Prostate gland (tissue), 2 donors: ENCODE data around the gene ARHGAP44. TPM values are rescaled to one million over a fixed set of nuclear protein-coding genes. Genes with fewer than 3 reads are reported as not detected.

Source experiments
- DNase-seq: peaks from one replicate; pipeline ENCODE4 v3.0.0-alpha.2; 2019; ENCODE audit warnings: low spot score
- H3K27ac ChIP-seq, 2 donors: fragments of 200-600 bp; sonication (generic); 2 replicates each; pipeline ENCODE4 v1.5.1; 2017 to 2019
- H3K27me3 ChIP-seq: fragments of 200-600 bp; sonication (generic); replicated peaks from 2 replicates; pipeline ENCODE4 v1.5.1; 2019; ENCODE audit not compliant: insufficient read depth
- H3K36me3 ChIP-seq, 2 donors: fragments of 200-600 bp; sonication (generic); 1 replicate in 1 of 2; 2 replicates in 1 of 2; pipeline versions ENCODE4 v1.5.1 to v1.8.1; 2017 to 2019
- H3K4me1 ChIP-seq: fragments of 200-600 bp; sonication (generic); replicated peaks from 2 replicates; pipeline ENCODE4 v1.5.1; 2019
- H3K4me3 ChIP-seq, 2 donors: fragments of 200-600 bp; sonication (generic); 2 replicates each; pipeline ENCODE4 v1.5.1; 2017 to 2019
- H3K9me3 ChIP-seq: fragments of 200-600 bp; sonication (generic); 2 replicates; pipeline ENCODE4 v1.5.1; 2017
- POLR2A ChIP-seq: fragments of 450-650 bp; IDR thresholded peaks from one replicate; pipeline ENCODE4 v1.6.1; 2016; ENCODE audit warnings: antibody characterized with exemption, mild to moderate bottlenecking
- POLR2AphosphoS5 ChIP-seq: sonication (generic); formaldehyde crosslinking; IDR thresholded peaks from one replicate; pipeline ENCODE4 v1.6.1; 2017; ENCODE audit warnings: antibody characterized with exemption
- WGBS: methylation state at CpG from one replicate; pipeline ENCODE4 v1.1.5; 2018; 5-methylcytosine and 5-hydroxymethylcytosine counted together
- intact Hi-C: fragments of 100-400 bp; cut with DNase I; formaldehyde crosslinking; loops from one replicate; pipeline ENCODE4 v1.14.2; 2022
- total RNA-seq, 2 donors: library from RNA; depleted of rRNA; stranded (reverse); fragments of >200 nt; gene quantifications; one replicate each; pipeline ENCODE4 v1.1.0, GENCODE V29; 2016
- TF ChIP-seq, protein P1 (sequence below), 4 experiments: fragments of 200-600 bp in 2 of 4; fragments of 450-650 bp in 2 of 4; sonication (generic) in 2 of 4; IDR thresholded peaks; 1 replicate in 3 of 4; 2 replicates in 1 of 4; pipeline ENCODE4 v1.5.1; 2016 to 2019; ENCODE audit warnings: antibody characterized with exemption in 4 of 4, mild to moderate bottlenecking in 2 of 4, moderate library complexity in 2 of 4

ARHGAP44 gene
- total RNA-seq, 2 donors from 2014 or later: 7.5 to 15.7 TPM

DNA sequence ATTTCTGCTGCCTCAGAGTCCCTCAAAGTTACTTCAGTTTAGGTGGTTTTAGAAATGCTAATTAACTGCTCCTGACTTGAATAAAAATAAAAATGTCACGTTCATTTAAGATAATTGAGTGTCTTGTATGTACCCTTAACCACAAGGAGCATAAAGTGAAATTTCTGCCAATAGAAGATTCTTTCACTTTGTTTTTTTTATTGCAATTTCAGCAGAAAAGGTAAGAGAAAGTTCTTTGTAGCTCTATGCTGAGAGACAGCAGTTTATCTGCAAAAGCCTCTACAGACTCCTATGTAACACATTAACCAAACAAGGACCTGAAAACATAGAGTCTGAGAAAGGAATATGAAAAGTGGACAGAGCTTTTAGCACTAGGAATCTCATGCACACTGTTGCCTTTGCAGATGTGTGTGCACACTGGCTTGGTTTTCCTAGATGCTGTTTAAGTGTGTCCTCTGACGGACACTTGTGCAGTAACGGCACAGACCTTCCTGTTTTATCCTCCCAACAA lies 11.6 kb downstream of the ARHGAP44 start:
- intact Hi-C loops: no loop called here
- WGBS: 63% methylated on average over 3 of the region's 3 CpGs
- Histone ChIP-seq H3K4me3 (no peak overlapping the region), H3K36me3 (no peaks in the 10 kb centered on the region), H3K27me3 (no peaks in the 10 kb centered on the region), H3K27ac (no peak overlapping the region), H3K4me1 (no peaks in the 10 kb centered on the region), H3K9me3 (no peaks in the 10 kb centered on the region)
- no peak for TF ChIP-seq POLR2A
- no peak for TF ChIP-seq POLR2AphosphoS5
- TF ChIP-seq, protein P1, sequence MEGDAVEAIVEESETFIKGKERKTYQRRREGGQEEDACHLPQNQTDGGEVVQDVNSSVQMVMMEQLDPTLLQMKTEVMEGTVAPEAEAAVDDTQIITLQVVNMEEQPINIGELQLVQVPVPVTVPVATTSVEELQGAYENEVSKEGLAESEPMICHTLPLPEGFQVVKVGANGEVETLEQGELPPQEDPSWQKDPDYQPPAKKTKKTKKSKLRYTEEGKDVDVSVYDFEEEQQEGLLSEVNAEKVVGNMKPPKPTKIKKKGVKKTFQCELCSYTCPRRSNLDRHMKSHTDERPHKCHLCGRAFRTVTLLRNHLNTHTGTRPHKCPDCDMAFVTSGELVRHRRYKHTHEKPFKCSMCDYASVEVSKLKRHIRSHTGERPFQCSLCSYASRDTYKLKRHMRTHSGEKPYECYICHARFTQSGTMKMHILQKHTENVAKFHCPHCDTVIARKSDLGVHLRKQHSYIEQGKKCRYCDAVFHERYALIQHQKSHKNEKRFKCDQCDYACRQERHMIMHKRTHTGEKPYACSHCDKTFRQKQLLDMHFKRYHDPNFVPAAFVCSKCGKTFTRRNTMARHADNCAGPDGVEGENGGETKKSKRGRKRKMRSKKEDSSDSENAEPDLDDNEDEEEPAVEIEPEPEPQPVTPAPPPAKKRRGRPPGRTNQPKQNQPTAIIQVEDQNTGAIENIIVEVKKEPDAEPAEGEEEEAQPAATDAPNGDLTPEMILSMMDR (IDR thresholded peaks at IDR 0.05): no peak
- DNase-seq: no peak

DNA sequence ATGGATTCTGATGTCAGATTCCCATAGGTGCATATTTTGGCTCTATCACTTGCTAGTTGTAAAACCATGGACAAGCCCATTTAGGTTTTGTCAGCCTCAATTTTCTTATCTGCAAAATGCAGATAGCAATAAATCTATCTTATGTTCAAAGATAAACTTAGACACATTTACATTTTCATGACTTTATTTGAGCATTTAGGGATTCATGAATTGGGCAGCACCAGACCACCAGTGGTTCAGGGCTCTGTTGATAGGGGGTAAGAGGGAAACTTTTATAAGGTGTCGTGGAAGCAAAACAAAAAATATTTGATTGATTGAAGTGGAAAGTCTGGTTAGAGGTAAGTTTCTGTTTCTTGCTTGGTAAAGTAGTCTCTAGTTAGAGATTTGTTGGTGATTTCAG lies 17.3 kb downstream of the ARHGAP44 start:
- 94% methylated on average over 1 of the region's 1 CpG for WGBS
- intact Hi-C loops: no loop called here

GRCh38 chr17:12808723-12809122 lies 19.4 kb downstream of the ARHGAP44 start:
- Histone ChIP-seq H3K4me1 (no peaks in the 10 kb centered on the region), H3K27me3 (no peaks in the 10 kb centered on the region), H3K4me3 (no peak overlapping the region), H3K36me3 (no peaks in the 10 kb centered on the region), H3K9me3 (no peaks in the 10 kb centered on the region), H3K27ac (no peak overlapping the region)
- TF ChIP-seq POLR2A (no peak), POLR2AphosphoS5 (no peak)
- TF ChIP-seq, protein P1 (IDR thresholded peaks at IDR 0.05): no peak
- WGBS: 93% methylated on average over 3 of the region's 3 CpGs
- no peak for DNase-seq
- intact Hi-C loops: no loop called here

More for the DNA sequence above, 17.3 kb downstream of the ARHGAP44 start:
- Histone ChIP-seq H3K27ac (no peak overlapping the region), H3K9me3 (no peaks in the 10 kb centered on the region), H3K4me3 (no peak overlapping the region), H3K4me1 (no peaks in the 10 kb centered on the region), H3K36me3 (no peaks in the 10 kb centered on the region), H3K27me3 (no peaks in the 10 kb centered on the region)
- DNase-seq: no peak
- TF ChIP-seq POLR2A (no peak), POLR2AphosphoS5 (no peak)
- TF ChIP-seq, protein P1 (IDR thresholded peaks at IDR 0.05): no peak

GRCh38 chr17:12812877-12813276 lies 23.6 kb downstream of the ARHGAP44 start:
- no peak for DNase-seq
- intact Hi-C loops: no loop called here
- H3K27ac ChIP-seq: no peak overlapping the region

GRCh38 chr17:12813664-12814063 lies 24.4 kb downstream of the ARHGAP44 start:
- H3K27me3 ChIP-seq: no peaks in the 10 kb centered on the region
- 96% methylated on average over 9 of the region's 9 CpGs for WGBS
- intact Hi-C loops: no loop called here
- no peaks in the 10 kb centered on the region for H3K9me3 ChIP-seq
- H3K4me1 ChIP-seq: no peaks in the 10 kb centered on the region
- no peak for DNase-seq
- H3K36me3 ChIP-seq: no peaks in the 10 kb centered on the region
- TF ChIP-seq POLR2AphosphoS5 (no peak), POLR2A (no peak)
- H3K27ac ChIP-seq: no peak overlapping the region
- no peak overlapping the region for H3K4me3 ChIP-seq

More at GRCh38 chr17:12812877-12813276, 23.6 kb downstream of the ARHGAP44 start:
- Histone ChIP-seq H3K36me3 (no peaks in the 10 kb centered on the region), H3K4me3 (no peak overlapping the region), H3K27me3 (no peaks in the 10 kb centered on the region), H3K9me3 (no peaks in the 10 kb centered on the region), H3K4me1 (no peaks in the 10 kb centered on the region)
- 74% methylated on average over 5 of the region's 5 CpGs for WGBS
- TF ChIP-seq, protein P1 (IDR thresholded peaks at IDR 0.05): no peak
- TF ChIP-seq POLR2A: no peak
- no peak for TF ChIP-seq POLR2AphosphoS5
